T follicular helper cell (primary cell): Measurements from ENCODE around the gene AGBL4.
"Not testable (repeated sequence)": the region's sequence is repeated elsewhere in the genome, so short reads cannot be mapped to it uniquely, and the experiment has no call there.

ENCODE experiments used
- DNase-seq: peaks from one replicate; pipeline ENCODE4 v3.0.0-alpha.2; 2020; ENCODE audit warnings: low read depth
- total RNA-seq, 2 experiments: gene quantifications; one replicate each; lab custom pipeline; 2026; lab: John Stamatoyannopoulos, UW

Gene AGBL4
- 0 reads per million in 2 experiments for total RNA-seq

DNA sequence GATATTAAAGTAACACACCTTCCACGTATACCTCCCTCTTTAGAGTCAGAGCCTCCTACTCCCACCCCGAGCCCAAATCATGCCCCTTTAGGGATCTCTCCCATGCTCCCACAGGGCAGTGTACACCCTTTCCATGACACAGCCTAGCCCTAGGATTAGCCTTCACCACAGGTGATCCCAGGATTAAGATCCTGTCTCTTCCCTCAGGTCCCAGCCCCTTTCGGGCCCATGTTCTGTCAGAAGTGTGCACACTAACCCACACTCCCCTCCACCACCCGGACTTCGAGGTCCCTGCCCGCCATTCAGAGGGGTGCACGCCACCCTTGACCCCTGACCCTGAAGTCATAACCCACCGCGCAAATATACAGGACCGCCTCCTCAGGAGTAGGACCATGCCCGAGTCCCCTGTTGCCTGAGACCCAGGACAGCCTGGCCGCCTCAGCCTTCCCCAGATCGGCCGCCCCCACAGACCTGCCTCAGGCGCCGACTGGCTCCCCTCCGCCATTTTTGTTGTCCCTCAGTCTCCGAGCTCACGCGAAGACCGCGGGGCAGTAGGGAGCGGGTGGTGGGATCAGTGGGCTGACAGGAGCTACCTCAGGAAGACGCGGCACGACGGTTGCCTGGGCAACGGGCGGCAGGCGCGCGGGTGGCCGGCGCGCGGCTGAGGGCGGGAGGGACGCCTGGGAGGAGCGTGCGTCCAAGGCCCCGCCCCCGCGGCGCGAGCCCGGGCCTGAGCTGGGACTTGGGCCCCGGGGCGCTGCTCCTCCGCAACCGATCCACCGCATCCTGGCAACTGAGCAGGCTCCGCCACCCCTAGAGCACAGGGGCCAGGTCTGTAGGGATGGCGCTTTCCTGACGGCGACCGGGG lies at the start of gene AGBL4:
TSS of gene AGBL4 (minus strand) at position 663 of the 868 bp plus-strand sequence.
- DNase-seq, result no peak

DNA sequence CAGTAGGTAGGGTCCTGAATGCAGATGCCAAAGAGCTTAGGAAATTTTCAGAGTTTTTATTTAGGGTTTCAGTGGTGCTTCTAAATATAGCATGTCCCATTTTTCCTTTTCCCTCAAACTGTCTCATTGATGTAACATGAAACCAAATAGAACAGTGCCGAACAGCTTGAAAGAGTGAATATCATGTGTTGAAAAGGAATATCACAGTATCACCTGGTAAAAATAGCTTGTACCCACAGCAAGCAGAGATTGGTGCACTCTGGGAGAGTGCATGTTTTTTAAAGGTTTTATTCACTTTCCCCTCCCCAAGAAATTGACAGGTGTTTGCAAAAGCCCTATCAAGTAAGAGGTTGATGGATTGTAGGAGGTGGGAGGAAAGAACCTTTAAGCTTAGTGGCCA lies 43.1 kb upstream of the AGBL4 start:
- no peak for DNase-seq

- DNase-seq, result no peak
These were observed 36.5 kb upstream of the AGBL4 start for GRCh38 chr1:50060279-50060678.

GRCh38 chr1:50048791-50049190 lies 25.0 kb upstream of the AGBL4 start:
- DNase-seq, result no peak

DNA sequence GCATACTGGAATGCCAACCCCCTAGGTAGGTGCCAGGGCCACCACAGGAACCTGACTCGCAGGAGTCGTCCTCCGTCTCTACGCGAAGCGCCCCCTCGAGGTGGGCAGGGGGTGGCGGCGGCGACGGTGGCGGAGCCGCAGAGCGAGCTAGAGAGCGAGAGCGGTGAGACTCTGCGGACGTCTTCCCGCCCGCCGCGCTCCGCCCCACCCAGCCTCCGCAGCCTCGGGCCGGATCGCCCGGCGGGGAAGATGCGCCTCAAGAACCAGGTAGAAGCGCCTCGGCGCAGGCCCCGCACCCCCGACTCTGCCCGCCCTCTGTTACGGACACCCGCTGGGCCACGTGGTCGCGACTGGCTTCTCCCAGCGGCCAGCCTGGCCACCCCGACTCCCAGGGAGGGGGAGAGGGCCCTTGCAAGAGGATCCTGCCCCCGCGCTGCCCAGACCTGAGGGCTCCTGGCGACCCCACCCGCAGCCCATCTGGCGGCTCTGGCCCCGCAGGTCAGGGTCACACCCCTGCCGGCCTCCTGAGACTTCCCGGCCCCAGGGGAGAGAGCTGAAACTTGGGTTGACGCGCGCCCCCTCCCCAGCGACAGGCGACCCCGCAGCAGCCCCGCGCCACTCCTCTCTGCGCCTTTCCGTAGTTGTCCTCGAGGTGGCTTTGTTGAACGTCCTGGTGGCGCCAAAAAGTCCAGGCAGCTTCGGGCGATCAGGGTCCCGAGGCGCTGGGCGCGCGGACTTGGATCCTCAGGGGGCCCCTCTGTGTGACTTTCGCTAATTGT lies 24.4 kb upstream of the AGBL4 start:
- DNase-seq, result no peak

DNA sequence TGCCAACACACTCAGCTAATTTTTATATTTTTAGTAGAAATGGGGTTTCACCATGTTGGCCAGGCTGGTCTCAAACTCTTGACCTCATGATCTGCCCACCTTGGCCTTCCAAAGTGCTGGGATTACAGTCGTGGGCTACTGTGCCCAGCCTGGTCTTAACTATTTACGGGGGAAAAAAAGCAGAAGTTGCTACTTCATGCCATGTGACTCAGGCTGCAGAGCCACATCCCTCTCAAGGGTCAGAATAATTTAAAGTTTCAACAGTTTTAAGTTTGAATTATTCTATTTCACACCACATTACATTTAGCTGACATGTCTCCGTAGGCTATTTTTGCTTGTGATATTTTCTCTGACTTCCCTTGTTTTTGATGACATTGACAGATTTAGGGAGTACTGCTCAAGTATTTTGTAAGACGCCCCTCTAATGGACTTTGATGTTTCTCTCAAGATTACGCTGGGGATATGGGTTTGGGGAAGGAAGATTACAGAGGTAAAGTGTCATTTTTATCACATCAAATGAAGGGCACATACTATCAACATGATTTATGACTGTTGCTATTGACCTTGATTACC lies 14.6 kb upstream of the AGBL4 start:
- no peak for DNase-seq

- DNase-seq, result no peak
These were observed 4.0 kb upstream of the AGBL4 start for GRCh38 chr1:50027794-50028193.

DNA sequence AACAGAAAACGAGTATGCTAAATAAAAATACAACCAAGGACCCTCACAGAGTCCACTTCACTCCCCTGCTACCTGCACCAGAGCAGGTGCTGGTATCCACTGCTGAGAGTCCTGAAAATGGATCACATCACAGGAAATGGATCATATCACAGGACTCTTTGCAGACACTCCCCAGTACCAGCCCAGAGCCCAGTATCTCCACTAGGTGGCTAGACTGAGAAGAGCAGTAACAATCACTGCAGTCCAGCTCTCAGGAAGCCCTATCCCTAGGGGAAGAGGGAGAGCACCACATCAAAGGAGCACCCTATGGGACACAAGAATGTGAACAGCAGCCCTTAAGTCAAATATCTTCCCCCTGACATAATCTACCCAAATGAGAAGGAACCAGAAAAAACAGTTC lies 28.0 kb downstream of the AGBL4 start:
- DNase-seq, result no peak

DNA sequence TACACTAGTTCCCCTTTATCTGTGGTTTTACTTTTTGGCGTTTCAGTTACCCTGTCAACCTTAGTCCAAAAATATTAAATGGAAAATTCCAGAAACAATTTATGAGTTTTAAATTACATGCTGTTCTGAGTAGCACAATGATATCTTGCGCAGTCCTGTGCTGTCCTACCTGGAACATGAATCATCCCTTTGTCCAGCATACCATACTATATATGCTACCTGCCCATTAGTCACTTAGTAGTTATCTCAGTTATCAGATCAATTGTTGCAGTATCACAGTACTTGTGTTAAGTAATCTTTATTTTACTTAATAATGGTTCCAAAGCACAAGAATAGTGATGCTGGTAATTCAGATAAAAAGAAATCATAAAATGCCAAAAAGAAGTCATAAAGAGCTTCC lies 52.7 kb downstream of the AGBL4 start:
- DNase-seq, result no peak

DNA sequence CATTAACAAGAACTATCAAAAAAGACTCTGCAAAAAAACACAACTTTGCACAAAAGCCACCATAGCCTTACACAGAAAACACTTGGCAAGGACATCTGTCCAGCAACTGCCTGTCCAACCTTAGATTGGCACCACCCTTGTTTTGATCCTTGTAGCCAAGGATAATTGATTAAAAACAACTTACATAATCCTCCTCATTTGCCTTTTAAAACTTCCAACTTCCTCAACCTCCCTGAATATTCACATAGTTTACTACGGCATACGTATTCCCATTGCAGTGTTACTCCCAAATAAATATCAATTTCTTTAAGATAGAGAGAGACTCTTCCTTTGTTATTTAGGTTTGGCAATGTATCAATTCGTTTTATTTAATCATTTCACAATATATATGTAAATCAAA lies 72.4 kb downstream of the AGBL4 start:
- no peak for DNase-seq

DNA sequence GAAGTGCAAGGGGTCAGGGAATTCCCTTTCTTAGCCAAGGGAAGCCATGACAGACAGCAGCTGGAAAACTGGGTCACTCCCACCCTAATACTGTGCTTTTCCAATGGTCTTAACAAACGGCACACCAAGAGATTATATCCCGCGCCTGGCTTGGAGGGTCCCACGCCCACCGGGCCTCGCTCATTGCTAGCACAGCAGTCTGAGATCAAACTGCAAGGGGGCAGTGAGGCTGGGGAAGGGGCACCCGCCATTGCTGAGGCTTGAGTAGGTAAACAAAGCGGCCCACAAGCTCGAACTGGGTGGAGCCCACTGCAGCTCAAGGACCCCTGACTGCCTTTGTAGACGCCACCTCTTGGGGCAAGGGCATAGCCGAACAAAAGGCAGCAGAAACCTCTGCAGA lies 108.5 kb downstream of the AGBL4 start:
- not testable (repeated sequence) for DNase-seq

DNA sequence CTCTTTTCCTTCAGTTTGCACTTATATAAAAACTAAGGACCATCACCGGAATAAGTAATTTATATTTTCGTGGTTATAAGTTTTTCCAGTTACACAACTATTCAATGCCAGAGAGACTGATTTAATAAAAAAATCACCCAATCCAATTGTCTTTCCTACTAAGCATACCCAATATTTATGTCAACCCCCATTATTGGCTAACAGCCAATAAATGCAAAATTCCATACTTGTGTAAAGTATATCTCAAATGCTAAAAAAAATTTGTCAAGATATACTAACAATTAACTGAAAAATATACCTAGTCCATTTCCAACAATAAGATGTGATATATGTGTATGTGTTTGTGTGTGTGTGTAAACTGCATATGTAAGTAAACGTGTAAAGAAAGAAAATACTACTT lies 117.4 kb downstream of the AGBL4 start:
- DNase-seq, result no peak

- no peak for DNase-seq
These were observed 159.2 kb downstream of the AGBL4 start for GRCh38 chr1:49864581-49864980.

DNA sequence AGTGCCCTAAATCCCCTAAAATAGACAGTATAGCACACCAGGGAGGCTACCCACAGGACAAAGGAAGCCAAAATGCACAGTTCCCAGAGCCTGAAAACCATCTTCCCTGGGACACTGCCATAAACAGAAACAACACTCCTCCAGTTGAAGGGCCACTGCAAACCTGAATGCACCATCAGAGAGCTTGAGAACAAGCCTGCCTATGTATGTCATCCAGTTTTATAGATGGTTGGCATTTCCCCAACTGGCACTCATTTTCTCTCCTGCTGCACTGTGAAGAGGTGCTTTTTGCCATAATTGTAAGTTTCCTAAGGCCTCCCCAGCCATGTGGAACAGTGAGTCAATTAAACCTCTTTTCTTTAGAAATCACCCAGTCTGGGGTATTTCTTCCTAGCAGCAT lies 169.0 kb downstream of the AGBL4 start:
- no peak for DNase-seq

DNA sequence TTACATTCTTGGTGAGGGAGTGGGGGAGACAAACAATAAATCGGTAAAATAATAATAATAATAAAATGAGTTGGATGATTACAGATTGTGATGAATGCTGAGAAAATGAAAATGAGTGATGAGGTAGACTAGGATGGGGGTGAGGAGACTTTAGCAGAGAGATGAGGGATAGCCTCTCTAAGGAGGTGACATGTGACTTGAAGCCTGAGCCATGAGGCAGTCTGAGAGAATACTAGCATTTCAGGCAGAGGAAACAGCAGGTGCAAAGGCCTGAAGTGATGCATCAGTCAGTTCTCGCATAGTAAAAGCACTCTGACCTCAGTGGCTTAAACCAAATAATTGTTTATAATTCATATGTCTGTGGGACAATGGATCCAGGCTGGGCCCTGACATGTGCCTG lies 181.2 kb downstream of the AGBL4 start:
- DNase-seq, result no peak

DNA sequence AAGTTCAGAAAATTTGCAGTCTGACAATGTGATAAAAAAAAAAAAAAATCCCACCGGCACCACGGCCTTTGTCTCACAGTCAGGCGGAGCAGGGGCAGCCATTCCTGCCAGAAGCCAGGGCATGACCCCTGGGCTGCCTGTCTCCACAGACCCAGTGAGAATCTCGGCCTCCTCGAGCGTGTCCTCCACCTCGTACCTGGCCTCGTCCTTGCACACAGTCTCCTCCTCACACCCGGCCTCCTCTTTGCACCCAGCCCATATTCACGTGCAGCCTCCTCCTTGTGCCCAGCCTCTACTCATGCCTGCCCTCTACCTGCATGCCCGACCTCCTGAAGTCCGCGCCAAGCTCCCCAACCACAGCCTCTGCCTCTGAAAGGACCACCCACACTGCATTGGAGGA lies 182.0 kb downstream of the AGBL4 start:
- no peak for DNase-seq

DNA sequence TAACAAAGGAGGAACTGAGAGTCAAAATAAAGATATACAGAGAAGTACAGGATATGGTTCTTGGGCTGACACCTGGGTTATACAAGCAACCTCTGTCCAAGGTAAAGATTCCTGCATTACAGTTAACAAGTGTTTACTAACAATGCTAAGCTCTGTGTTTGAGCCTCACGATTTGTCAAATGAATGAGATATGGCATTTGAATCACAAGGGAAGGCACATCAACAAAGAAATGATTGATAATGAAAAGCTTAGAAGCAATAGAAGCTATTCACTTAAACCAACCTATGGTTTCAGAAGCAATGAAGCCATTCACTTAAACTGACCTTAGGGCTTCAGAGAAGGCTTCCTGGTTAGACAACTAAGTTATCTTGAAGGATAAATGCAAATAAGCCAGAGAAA lies 199.5 kb downstream of the AGBL4 start:
- DNase-seq, result no peak

GRCh38 chr1:49817681-49818080 lies 206.1 kb downstream of the AGBL4 start:
- no peak for DNase-seq

- DNase-seq, result not testable (repeated sequence)
These were observed 236.7 kb downstream of the AGBL4 start for GRCh38 chr1:49787013-49787412.

GRCh38 chr1:49765034-49765433 lies 258.7 kb downstream of the AGBL4 start:
- DNase-seq, result no peak

- not testable (repeated sequence) for DNase-seq
These were observed 285.6 kb downstream of the AGBL4 start for GRCh38 chr1:49738118-49738517.

GRCh38 chr1:49728377-49728776 lies 295.4 kb downstream of the AGBL4 start:
- DNase-seq, result no peak

GRCh38 chr1:49723662-49724061 lies 300.1 kb downstream of the AGBL4 start:
- no peak for DNase-seq
